ENCODE data around the gene ZNF460.

DNA sequence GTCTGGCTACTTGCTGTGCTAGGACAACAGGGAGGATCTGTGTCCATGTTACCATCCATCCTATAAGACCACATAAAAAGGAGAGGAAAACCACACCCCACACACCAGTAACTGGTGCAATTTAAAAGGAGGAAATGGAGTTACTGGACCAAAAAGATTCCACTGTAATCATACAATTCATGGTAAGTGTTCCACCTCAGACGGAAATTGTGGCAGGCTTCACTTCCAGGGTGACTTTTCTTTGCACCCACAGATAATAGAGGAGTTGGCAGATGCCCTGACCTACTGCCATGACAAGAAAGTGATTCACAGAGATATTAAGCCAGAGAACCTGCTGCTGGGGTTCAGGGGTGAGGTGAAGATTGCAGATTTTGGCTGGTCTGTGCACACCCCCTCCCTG lies 47.1 kb upstream of the ZNF460 start:
- TF ChIP-seq, protein P1, sequence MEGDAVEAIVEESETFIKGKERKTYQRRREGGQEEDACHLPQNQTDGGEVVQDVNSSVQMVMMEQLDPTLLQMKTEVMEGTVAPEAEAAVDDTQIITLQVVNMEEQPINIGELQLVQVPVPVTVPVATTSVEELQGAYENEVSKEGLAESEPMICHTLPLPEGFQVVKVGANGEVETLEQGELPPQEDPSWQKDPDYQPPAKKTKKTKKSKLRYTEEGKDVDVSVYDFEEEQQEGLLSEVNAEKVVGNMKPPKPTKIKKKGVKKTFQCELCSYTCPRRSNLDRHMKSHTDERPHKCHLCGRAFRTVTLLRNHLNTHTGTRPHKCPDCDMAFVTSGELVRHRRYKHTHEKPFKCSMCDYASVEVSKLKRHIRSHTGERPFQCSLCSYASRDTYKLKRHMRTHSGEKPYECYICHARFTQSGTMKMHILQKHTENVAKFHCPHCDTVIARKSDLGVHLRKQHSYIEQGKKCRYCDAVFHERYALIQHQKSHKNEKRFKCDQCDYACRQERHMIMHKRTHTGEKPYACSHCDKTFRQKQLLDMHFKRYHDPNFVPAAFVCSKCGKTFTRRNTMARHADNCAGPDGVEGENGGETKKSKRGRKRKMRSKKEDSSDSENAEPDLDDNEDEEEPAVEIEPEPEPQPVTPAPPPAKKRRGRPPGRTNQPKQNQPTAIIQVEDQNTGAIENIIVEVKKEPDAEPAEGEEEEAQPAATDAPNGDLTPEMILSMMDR (IDR thresholded peaks at IDR 0.05): no peak
- no peak for TF ChIP-seq POLR2AphosphoS5 (IDR thresholded peaks at IDR 0.05; ENCODE audit: insufficient read depth in 1 of 2, low read depth in 1 of 2)
- no peak for TF ChIP-seq POLR2A (IDR thresholded peaks at IDR 0.05)
